H9 (cell line): ENCODE data around the gene NHLRC4. TPM values are rescaled to one million over a fixed set of nuclear protein-coding genes. Genes with fewer than 3 reads are reported as not detected.

Experiments used
- DNase-seq: peaks from one replicate; pipeline ENCODE4 v3.0.0-alpha.2; 2017
- H2AFZ ChIP-seq: one replicate; pipeline ENCODE4 v1.6.1; 2013; ENCODE audit warnings: mild to moderate bottlenecking, low read length, control low read depth, moderate library complexity
- H2AK5ac ChIP-seq: 2 replicates; pipeline ENCODE4 v1.6.1; 2013; ENCODE audit warnings: low read length, control low read depth, mixed read lengths; ENCODE audit not compliant: insufficient read length
- H2BK120ac ChIP-seq: one replicate; pipeline ENCODE4 v1.6.1; 2013; ENCODE audit warnings: low read depth, mild to moderate bottlenecking, low read length, control low read depth, inconsistent platforms; ENCODE audit not compliant: poor library complexity, severe bottlenecking
- H2BK12ac ChIP-seq: 2 replicates; pipeline ENCODE4 v1.6.1; 2013; ENCODE audit warnings: low read length, control low read depth, mixed read lengths, low read depth; ENCODE audit not compliant: insufficient read length
- H2BK15ac ChIP-seq: 2 replicates; pipeline ENCODE4 v1.6.1; 2013; ENCODE audit warnings: low read depth, low read length, control low read depth
- H2BK20ac ChIP-seq: one replicate; pipeline ENCODE4 v1.6.1; 2013; ENCODE audit warnings: low read depth, mild to moderate bottlenecking, low read length, control low read depth, inconsistent platforms; ENCODE audit not compliant: poor library complexity, severe bottlenecking
- H2BK5ac ChIP-seq: 2 replicates; pipeline ENCODE4 v1.6.1; 2013; ENCODE audit warnings: low read length, control low read depth, mixed read lengths; ENCODE audit not compliant: insufficient read length
- H3K14ac ChIP-seq: 2 replicates; pipeline ENCODE4 v1.6.1; 2013; ENCODE audit warnings: low read length, control low read depth; ENCODE audit not compliant: insufficient read depth
- H3K18ac ChIP-seq: 2 replicates; pipeline ENCODE4 v1.6.1; 2013; ENCODE audit warnings: low read depth, mild to moderate bottlenecking, mixed read lengths, low read length, control low read depth; ENCODE audit not compliant: insufficient read length
- H3K23ac ChIP-seq: 2 replicates; pipeline ENCODE4 v1.6.1; 2013; ENCODE audit warnings: low read length, control low read depth, mixed read lengths, low read depth; ENCODE audit not compliant: insufficient read length
- H3K23me2 ChIP-seq: 2 replicates; pipeline ENCODE4 v1.6.1; 2013; ENCODE audit warnings: low read depth, mild to moderate bottlenecking, mixed read lengths, low read length, control low read depth; ENCODE audit not compliant: insufficient read length, poor library complexity, severe bottlenecking
- H3K27ac ChIP-seq: 2 replicates; pipeline ENCODE4 v1.5.1; 2013; ENCODE audit warnings: low read length, control low read depth, mixed read lengths, low read depth; ENCODE audit not compliant: insufficient read length
- H3K27me3 ChIP-seq: 2 replicates; pipeline ENCODE4 v1.6.1; 2013; ENCODE audit warnings: low read length, control low read depth, inconsistent platforms; ENCODE audit not compliant: insufficient read depth
- H3K4ac ChIP-seq: 2 replicates; pipeline ENCODE4 v1.6.1; 2013; ENCODE audit warnings: low read depth, mild to moderate bottlenecking, control low read depth, inconsistent platforms, low read length, moderate library complexity
- H3K4me1 ChIP-seq: 2 replicates; pipeline ENCODE4 v1.6.1; 2013; ENCODE audit warnings: low read length, control low read depth, inconsistent platforms; ENCODE audit not compliant: insufficient read depth
- H3K4me2 ChIP-seq: 2 replicates; pipeline ENCODE4 v1.6.1; 2013; ENCODE audit warnings: low read length, control low read depth, mixed read lengths; ENCODE audit not compliant: insufficient read length, insufficient read depth
- H3K56ac ChIP-seq: 2 replicates; pipeline ENCODE4 v1.6.1; 2013; ENCODE audit warnings: low read depth, mild to moderate bottlenecking, mixed read lengths, low read length, control low read depth; ENCODE audit not compliant: insufficient read length
- H3K79me1 ChIP-seq: 2 replicates; pipeline ENCODE4 v1.6.1; 2013; ENCODE audit warnings: low read depth, mild to moderate bottlenecking, moderate library complexity, low read length, control low read depth, inconsistent platforms; ENCODE audit not compliant: insufficient read depth, poor library complexity, severe bottlenecking
- H3K79me2 ChIP-seq: 2 replicates; pipeline ENCODE4 v1.6.1; 2013; ENCODE audit warnings: low read length, control low read depth, inconsistent platforms; ENCODE audit not compliant: insufficient read depth
- H3K9ac ChIP-seq: 2 replicates; pipeline ENCODE4 v1.6.1; 2013; ENCODE audit warnings: low read length, control low read depth, mixed read lengths; ENCODE audit not compliant: insufficient read length; ENCODE audit errors: extremely low read depth
- H3K9me3 ChIP-seq: one replicate; pipeline ENCODE4 v1.6.1; 2013; ENCODE audit warnings: low read depth, low read length, inconsistent platforms; ENCODE audit not compliant: control insufficient read depth
- H3T11ph ChIP-seq: one replicate; pipeline ENCODE4 v1.6.1; 2013; ENCODE audit warnings: mild to moderate bottlenecking, low read length, control low read depth, inconsistent platforms
- H4K20me1 ChIP-seq: one replicate; pipeline ENCODE4 v1.6.1; 2013; ENCODE audit not compliant: control insufficient read depth, insufficient read length, insufficient read depth
- H4K5ac ChIP-seq: 2 replicates; pipeline ENCODE4 v1.6.1; 2013; ENCODE audit warnings: low read depth, mild to moderate bottlenecking, mixed read lengths, low read length, control low read depth; ENCODE audit not compliant: insufficient read length
- H4K8ac ChIP-seq: replicated peaks from 2 replicates; pipeline ENCODE4 v1.6.1; 2013; ENCODE audit warnings: low read length, control low read depth, mixed read lengths, low read depth; ENCODE audit not compliant: insufficient read length
- H4K91ac ChIP-seq: 2 replicates; pipeline ENCODE4 v1.6.1; 2013; ENCODE audit warnings: low read depth, mild to moderate bottlenecking, moderate library complexity, mixed read lengths, low read length, control low read depth; ENCODE audit not compliant: insufficient read length
- H3K27ac Mint-ChIP-seq, 3 experiments: 2 replicates in 2 of 3; 3 replicates in 1 of 3; pipeline ENCODE4 v1.8.0; 2020 to 2021; ENCODE audit warnings: mixed read lengths in 3 of 3, mild to moderate bottlenecking in 1 of 3, moderate library complexity in 1 of 3
- H3K27me3 Mint-ChIP-seq: 2 replicates; pipeline ENCODE4 v1.8.0; 2021; ENCODE audit warnings: low read depth, mild to moderate bottlenecking, moderate library complexity, mixed read lengths
- H3K36me3 Mint-ChIP-seq, 3 experiments: 2 replicates in 2 of 3; 3 replicates in 1 of 3; pipeline ENCODE4 v1.8.0; 2020 to 2021; ENCODE audit warnings: low read depth in 3 of 3, mixed read lengths in 3 of 3; ENCODE audit not compliant: insufficient read depth in 1 of 3
- H3K4me1 Mint-ChIP-seq, 2 experiments: 2 replicates each; pipeline ENCODE4 v1.8.0; 2020; ENCODE audit warnings: mixed read lengths in 2 of 2
- H3K4me3 Mint-ChIP-seq, 2 experiments: 2 replicates in 1 of 2; 3 replicates in 1 of 2; pipeline ENCODE4 v1.8.0; 2020 to 2021; ENCODE audit warnings: mild to moderate bottlenecking in 2 of 2, mixed read lengths in 2 of 2, moderate library complexity in 1 of 2
- H3K9me3 Mint-ChIP-seq, 2 experiments: 2 replicates in 1 of 2; 3 replicates in 1 of 2; pipeline ENCODE4 v1.8.0; 2020; ENCODE audit warnings: mild to moderate bottlenecking in 2 of 2, mixed read lengths in 2 of 2, moderate library complexity in 1 of 2
- WGBS: extraction: QIAGEN DNeasy Blood & Tissue Kit; methylation state at CpG from one replicate; pipeline ENCODE4 v1.1.7; 2013; ENCODE audit warnings: missing lambda C conversion rate, low lambda C conversion rate, mixed read lengths; ENCODE audit not compliant: insufficient read length; ENCODE audit errors: extremely low coverage; 5-methylcytosine and 5-hydroxymethylcytosine counted together
- total RNA-seq: library from RNA; stranded (reverse); gene quantifications from 2 replicates; pipeline ENCODE4 v1.2.1, GENCODE V29; 2021
- TF ChIP-seq, protein P1 (sequence below): fragments of 200-600 bp; sonication (generic); conservative IDR thresholded peaks from 3 replicates; pipeline ENCODE4 v1.8.0; 2021; ENCODE audit warnings: antibody characterized with exemption, mild to moderate bottlenecking

Gene NHLRC4
- total RNA-seq, 1 experiment from 2014 or later: 0.42 TPM

- peaks cover 3% of the 10 kb centered on the region for H3K79me1 ChIP-seq
- peaks cover 12 to 20% of the 10 kb centered on the region in 2 experiments for H3K4me1 Mint-ChIP-seq
- H3K4me2 ChIP-seq: no peak overlapping the region
- H3K4ac ChIP-seq: no peak overlapping the region
- WGBS: no CpG with 5 or more reads among the region's 8 CpGs
- no peak overlapping the region for H2BK15ac ChIP-seq
- H4K20me1 ChIP-seq: no peaks in the 10 kb centered on the region
- no peak overlapping the region; a peak in 1 of 7 replicates for H3K27ac Mint-ChIP-seq
- no peak overlapping the region for H3K56ac ChIP-seq
- H3K14ac ChIP-seq: no peak overlapping the region
- DNase-seq: no peak
- no peak overlapping the region for H3T11ph ChIP-seq
- no peak overlapping the region for H2BK12ac ChIP-seq
- no peak overlapping the region for H3K27ac ChIP-seq
- H3K9me3 Mint-ChIP-seq: 0 out of 5 replicates have a peak, but pooled peaks cover 0 to 3% of the 10 kb centered on the region in 2 experiments
- H3K23me2 ChIP-seq: peaks cover 5% of the 10 kb centered on the region
- H4K91ac ChIP-seq: no peak overlapping the region
- no peak overlapping the region for H4K5ac ChIP-seq
- TF ChIP-seq, protein P1, sequence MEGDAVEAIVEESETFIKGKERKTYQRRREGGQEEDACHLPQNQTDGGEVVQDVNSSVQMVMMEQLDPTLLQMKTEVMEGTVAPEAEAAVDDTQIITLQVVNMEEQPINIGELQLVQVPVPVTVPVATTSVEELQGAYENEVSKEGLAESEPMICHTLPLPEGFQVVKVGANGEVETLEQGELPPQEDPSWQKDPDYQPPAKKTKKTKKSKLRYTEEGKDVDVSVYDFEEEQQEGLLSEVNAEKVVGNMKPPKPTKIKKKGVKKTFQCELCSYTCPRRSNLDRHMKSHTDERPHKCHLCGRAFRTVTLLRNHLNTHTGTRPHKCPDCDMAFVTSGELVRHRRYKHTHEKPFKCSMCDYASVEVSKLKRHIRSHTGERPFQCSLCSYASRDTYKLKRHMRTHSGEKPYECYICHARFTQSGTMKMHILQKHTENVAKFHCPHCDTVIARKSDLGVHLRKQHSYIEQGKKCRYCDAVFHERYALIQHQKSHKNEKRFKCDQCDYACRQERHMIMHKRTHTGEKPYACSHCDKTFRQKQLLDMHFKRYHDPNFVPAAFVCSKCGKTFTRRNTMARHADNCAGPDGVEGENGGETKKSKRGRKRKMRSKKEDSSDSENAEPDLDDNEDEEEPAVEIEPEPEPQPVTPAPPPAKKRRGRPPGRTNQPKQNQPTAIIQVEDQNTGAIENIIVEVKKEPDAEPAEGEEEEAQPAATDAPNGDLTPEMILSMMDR: no peak
- H3K9ac ChIP-seq: no peak overlapping the region
- H3K23ac ChIP-seq: no peak overlapping the region
- no peak overlapping the region for H2BK120ac ChIP-seq
- H3K36me3 Mint-ChIP-seq: peaks cover 0 to 12% (median 8%) of the 10 kb centered on the region in 3 experiments; a peak in 6 of 7 replicates
- H4K8ac ChIP-seq: no peak overlapping the region
- no peaks in the 10 kb centered on the region for H3K4me1 ChIP-seq
- H3K27me3 Mint-ChIP-seq: peaks cover 45% of the 10 kb centered on the region
- no peak overlapping the region for H2BK20ac ChIP-seq
- H2BK5ac ChIP-seq: no peak overlapping the region
- no peak overlapping the region for H2AFZ ChIP-seq
- peak overlapping the region; percentile 77 to 86 for H3K4me3 Mint-ChIP-seq
- H3K27me3 ChIP-seq: peaks cover 6% of the 10 kb centered on the region; the same call in 1 of the 2 replicates
- H2AK5ac ChIP-seq: no peak overlapping the region
- no peak overlapping the region for H3K18ac ChIP-seq
- no peaks in the 10 kb centered on the region; the same call in 1 of the 2 replicates for H3K79me2 ChIP-seq
- H3K9me3 ChIP-seq: no peaks in the 10 kb centered on the region
Measured at GRCh38 chr16:591231-591630, 24.4 kb downstream of the NHLRC4 start.
